DMS153 (cell line): ENCODE data around the gene TMIE.

Source experiments
- DNase-seq: peaks from one replicate; lab custom pipeline; 2025; lab: John Stamatoyannopoulos, UW

Gene TMIE

GRCh38 chr3:46669191-46669999 is 31.8 kb upstream of the TMIE start:
- DNase-seq: no peak

GRCh38 chr3:46670000-46670890 is 30.9 kb upstream of the TMIE start:
- no peak for DNase-seq

- DNase-seq: no peak
These were observed 30.2 kb upstream of the TMIE start for GRCh38 chr3:46670891-46671427.

- no peak for DNase-seq
These were observed 29.4 kb upstream of the TMIE start for GRCh38 chr3:46671541-46672348.

- no peak for DNase-seq
These were observed 28.9 kb upstream of the TMIE start for GRCh38 chr3:46672349-46672695.

GRCh38 chr3:46673151-46674030 is 27.8 kb upstream of the TMIE start:
- DNase-seq: no peak

- no peak for DNase-seq
These were observed 27.0 kb upstream of the TMIE start for GRCh38 chr3:46674031-46674845.

- no peak for DNase-seq
These were observed 25.8 kb upstream of the TMIE start for GRCh38 chr3:46675426-46675825.

- no peak for DNase-seq
These were observed 25.2 kb upstream of the TMIE start for GRCh38 chr3:46675843-46676567.

GRCh38 chr3:46676601-46677410 is 24.4 kb upstream of the TMIE start:
- no peak for DNase-seq

- no peak for DNase-seq
These were observed 23.8 kb upstream of the TMIE start for GRCh38 chr3:46677411-46677726.

- DNase-seq: no peak
These were observed 22.9 kb upstream of the TMIE start for GRCh38 chr3:46678280-46678679.

- DNase-seq: no peak
These were observed 21.5 kb upstream of the TMIE start for GRCh38 chr3:46679681-46680080.

GRCh38 chr3:46680298-46680826 is 20.8 kb upstream of the TMIE start:
- DNase-seq: no peak

- DNase-seq: no peak
These were observed 19.8 kb upstream of the TMIE start for GRCh38 chr3:46681387-46681786.

GRCh38 chr3:46681856-46682540 is 19.2 kb upstream of the TMIE start:
- no peak for DNase-seq

- no peak for DNase-seq
These were observed 18.2 kb upstream of the TMIE start for GRCh38 chr3:46682974-46683373.

GRCh38 chr3:46684891-46685290 is 16.3 kb upstream of the TMIE start:
- DNase-seq: no peak
